ENCODE results near the gene ADAMTS2.

GRCh38 chr5:179316982-179317381 lies 28.3 kb downstream of the ADAMTS2 start:
- TF ChIP-seq EP300 (IDR thresholded peaks at IDR 0.05; ENCODE audit: borderline replicate concordance) (no peak), REST (IDR thresholded peaks at IDR 0.05; ENCODE audit: low read depth) (no peak), YY1 (IDR thresholded peaks at IDR 0.05; ENCODE audit: low read depth) (no peak), CREB1 (IDR thresholded peaks at IDR 0.05; ENCODE audit: low read depth) (no peak), TAF1 (IDR thresholded peaks at IDR 0.05; ENCODE audit: low read depth) (no peak), RAD21 (IDR thresholded peaks at IDR 0.05; ENCODE audit: low read depth) (no peak), MAX (IDR thresholded peaks at IDR 0.05) (no peak), USF1 (IDR thresholded peaks at IDR 0.05) (no peak), EGR1 (IDR thresholded peaks at IDR 0.05) (no peak), FOXM1 (IDR thresholded peaks at IDR 0.05; ENCODE audit: borderline replicate concordance, low read depth) (no peak), CEBPB (IDR thresholded peaks at IDR 0.05) (no peak), NFIC (IDR thresholded peaks at IDR 0.05) (no peak)
